ENCODE results near the gene CATSPERD. TPM values are rescaled to one million over a fixed set of nuclear protein-coding genes. Genes with fewer than 3 reads are reported as not detected.
A peak's percentile ranks its signal among the peaks of the same experiment; 100 is the strongest.

Gene CATSPERD
- total RNA-seq, 6 experiments from 2014 or later, result not detected

DNA sequence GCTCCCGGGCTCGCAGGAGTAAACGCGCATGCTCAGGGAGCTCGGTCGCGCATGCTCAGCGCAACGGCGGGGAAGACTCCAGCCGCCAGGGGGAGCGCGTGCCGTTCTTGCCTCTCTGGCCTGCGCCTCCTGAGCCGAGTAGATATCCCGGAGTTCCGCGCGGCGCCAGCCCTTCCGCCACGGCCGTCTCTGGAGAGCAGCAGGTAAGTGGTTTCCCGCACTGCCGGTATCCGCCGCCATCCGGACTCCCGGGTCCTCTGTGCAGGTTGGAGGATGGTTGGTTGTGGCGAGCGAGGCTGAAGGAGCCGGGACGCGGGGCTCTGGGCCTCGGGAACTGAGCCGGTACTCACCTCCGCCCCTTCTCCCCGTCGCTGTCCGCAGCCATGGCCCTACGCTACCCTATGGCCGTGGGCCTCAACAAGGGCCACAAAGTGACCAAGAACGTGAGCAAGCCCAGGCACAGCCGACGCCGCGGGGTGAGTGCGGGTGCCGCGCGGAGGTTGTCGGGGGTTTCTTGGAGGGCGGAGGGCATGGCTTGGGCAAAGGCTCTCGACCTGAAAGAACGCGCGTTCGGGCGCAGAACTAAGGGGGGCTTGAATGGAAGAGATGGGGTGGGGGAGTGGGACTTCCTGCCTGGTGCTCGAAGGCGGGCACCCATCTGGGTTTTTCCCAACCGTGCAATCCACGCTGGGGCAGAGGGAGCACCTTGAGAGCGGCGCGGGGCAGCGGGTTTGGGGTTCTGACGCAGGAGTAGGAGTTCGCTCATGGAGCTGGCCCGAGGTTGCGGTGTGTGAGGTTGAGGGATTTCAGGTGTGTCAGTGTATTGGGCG is 30.1 kb upstream of the CATSPERD start, which contains the start of gene RPL36:
Gene RPL36 (plus strand): TSS at position 171 of the 830 bp plus-strand sequence. CDS start 213 bp downstream, at position 384.
- Mint-ChIP-seq H3K27ac (peak within 1 kb of the TSS; percentile 95), H3K27me3 (ENCODE audit: insufficient read depth) (peaks cover 13% of the 10 kb centered on the region), H3K4me3 (peak within 1 kb of the TSS; percentile 99), H3K9me3 (no peaks in the 10 kb centered on the region), H3K36me3 (ENCODE audit: low read depth) (peaks cover 26% of the 10 kb centered on the region), H3K4me1 (ENCODE audit: low read depth) (peaks cover 20% of the 10 kb centered on the region)
- DNase-seq, result peak; percentile 94
- TF ChIP-seq, protein P1, sequence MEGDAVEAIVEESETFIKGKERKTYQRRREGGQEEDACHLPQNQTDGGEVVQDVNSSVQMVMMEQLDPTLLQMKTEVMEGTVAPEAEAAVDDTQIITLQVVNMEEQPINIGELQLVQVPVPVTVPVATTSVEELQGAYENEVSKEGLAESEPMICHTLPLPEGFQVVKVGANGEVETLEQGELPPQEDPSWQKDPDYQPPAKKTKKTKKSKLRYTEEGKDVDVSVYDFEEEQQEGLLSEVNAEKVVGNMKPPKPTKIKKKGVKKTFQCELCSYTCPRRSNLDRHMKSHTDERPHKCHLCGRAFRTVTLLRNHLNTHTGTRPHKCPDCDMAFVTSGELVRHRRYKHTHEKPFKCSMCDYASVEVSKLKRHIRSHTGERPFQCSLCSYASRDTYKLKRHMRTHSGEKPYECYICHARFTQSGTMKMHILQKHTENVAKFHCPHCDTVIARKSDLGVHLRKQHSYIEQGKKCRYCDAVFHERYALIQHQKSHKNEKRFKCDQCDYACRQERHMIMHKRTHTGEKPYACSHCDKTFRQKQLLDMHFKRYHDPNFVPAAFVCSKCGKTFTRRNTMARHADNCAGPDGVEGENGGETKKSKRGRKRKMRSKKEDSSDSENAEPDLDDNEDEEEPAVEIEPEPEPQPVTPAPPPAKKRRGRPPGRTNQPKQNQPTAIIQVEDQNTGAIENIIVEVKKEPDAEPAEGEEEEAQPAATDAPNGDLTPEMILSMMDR (IDR thresholded peaks at IDR 0.05), result peak; percentile 96

DNA sequence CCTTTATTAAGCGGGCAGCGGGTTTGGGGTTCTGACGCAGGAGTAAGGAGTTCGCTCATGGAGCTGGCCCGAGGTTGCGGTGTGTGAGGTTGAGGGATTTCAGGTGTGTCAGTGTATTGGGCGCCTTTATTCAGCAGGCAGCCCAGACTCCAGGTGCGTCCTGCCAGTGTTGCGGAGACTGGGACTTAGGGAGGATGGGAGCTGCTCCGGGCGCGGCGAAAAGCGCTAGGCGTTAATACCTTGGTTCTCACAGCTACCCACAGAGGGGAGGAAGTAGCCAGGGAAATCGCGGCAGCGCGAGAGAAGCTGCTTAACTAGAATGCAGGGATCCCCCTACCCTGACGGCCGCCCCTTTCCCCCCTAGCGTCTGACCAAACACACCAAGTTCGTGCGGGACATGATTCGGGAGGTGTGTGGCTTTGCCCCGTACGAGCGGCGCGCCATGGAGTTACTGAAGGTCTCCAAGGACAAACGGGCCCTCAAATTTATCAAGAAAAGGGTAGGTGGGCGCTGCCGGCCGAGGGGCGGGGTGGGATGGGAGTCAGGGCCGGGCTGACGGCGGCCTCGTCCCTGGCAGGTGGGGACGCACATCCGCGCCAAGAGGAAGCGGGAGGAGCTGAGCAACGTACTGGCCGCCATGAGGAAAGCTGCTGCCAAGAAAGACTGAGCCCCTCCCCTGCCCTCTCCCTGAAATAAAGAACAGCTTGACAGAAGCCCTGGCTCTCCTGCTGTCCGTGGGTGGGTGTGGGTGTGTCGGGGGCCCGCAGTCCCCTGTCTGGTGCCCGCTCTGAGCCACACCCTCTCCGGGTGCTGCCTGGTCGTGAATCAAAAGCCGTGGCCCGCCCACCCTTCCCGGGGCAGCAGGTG is 29.2 kb upstream of the CATSPERD start:
- peak overlapping the region; percentile 95 for H3K27ac Mint-ChIP-seq
- H3K4me1 Mint-ChIP-seq (ENCODE audit: low read depth), result peaks cover 20% of the 10 kb centered on the region
- peaks cover 26% of the 10 kb centered on the region for H3K36me3 Mint-ChIP-seq (ENCODE audit: low read depth)
- TF ChIP-seq, protein P1 (IDR thresholded peaks at IDR 0.05), result no peak
- no peak for DNase-seq
- peaks cover 13% of the 10 kb centered on the region for H3K27me3 Mint-ChIP-seq (ENCODE audit: insufficient read depth)
- H3K4me3 Mint-ChIP-seq, result peak overlapping the region; percentile 99
- no peaks in the 10 kb centered on the region for H3K9me3 Mint-ChIP-seq

DNA sequence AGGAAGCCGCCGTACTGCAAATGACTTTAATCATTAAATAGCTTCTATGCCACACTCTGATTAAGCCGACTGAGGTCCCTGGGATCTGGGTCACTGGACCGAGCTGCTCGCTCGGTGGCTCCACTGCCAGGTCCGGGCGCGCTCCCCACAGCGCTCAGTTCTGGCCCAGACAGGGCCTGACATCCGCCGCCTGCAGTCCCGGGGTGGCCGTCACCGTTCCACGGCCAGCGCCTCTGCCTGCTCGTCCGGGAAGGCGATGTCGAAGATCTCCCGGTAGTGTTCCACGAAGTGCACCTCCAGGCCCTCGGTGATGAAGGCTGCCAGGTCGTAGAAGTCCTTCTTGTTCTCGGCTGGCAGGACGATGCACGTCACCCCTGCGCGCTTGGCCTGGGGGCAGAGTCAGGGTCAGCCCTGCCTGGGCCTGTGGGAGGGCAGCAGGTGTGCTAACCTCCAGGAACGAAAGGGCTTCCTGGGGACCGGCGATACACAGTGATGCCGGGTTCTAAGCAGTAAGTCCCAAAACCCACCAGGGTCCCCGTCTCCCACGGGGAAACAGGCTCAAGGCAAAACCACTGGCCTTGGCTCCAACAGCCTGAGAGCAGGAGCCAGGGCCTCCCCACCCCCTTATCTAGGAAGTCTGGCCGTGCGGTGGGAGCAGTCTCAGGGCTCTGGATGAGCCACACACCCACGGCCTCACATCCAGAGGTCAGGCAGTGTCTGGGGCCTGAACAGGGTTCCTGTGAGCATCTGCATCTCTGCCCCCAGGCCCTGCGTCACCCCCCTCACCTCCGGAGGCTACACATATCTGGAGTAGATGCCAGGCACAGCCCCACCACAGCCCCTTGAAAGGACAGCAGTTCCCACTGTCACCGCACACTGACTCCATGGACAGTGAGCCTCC is 28.4 kb upstream of the CATSPERD start:
- DNase-seq, result no peak
- Mint-ChIP-seq H3K9me3 (no peaks in the 10 kb centered on the region), H3K27ac (peak overlapping the region; percentile 69), H3K4me3 (peak overlapping the region; percentile 99), H3K4me1 (ENCODE audit: low read depth) (peaks cover 16% of the 10 kb centered on the region), H3K27me3 (ENCODE audit: insufficient read depth) (peaks cover 19% of the 10 kb centered on the region), H3K36me3 (ENCODE audit: low read depth) (peaks cover 30% of the 10 kb centered on the region)
- TF ChIP-seq, protein P1 (IDR thresholded peaks at IDR 0.05), result no peak

DNA sequence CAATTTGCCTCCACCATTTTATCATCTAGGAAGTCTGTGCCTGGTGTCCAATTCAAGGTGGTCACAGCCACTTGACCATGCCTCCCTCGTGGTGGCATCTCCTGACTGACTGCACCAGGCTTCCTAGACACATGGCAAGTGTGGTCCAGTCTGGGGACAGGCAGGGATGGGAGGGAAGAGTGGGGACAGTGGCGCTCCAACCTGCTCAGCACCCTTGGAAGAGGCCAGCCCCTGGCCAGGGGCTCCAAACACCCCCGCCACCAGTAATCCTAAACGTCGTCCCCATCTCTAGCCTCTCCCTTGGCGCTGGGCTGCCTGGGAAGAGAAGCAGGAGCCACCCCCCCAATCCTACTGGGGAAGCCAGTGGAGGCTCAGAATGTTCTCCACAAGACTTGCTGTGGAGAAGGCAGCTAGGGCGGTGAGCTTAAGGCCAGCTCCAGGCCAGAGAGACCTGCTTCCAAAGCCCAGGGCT is 27.7 kb upstream of the CATSPERD start:
- Mint-ChIP-seq H3K27ac (peak overlapping the region; percentile 69), H3K4me3 (peak overlapping the region; percentile 99), H3K9me3 (no peaks in the 10 kb centered on the region), H3K36me3 (ENCODE audit: low read depth) (peaks cover 30% of the 10 kb centered on the region), H3K27me3 (ENCODE audit: insufficient read depth) (peaks cover 24% of the 10 kb centered on the region), H3K4me1 (ENCODE audit: low read depth) (peaks cover 16% of the 10 kb centered on the region)
- TF ChIP-seq, protein P1 (IDR thresholded peaks at IDR 0.05), result no peak
- no peak for DNase-seq
